ENCODE data around the gene WEE2.

DNA sequence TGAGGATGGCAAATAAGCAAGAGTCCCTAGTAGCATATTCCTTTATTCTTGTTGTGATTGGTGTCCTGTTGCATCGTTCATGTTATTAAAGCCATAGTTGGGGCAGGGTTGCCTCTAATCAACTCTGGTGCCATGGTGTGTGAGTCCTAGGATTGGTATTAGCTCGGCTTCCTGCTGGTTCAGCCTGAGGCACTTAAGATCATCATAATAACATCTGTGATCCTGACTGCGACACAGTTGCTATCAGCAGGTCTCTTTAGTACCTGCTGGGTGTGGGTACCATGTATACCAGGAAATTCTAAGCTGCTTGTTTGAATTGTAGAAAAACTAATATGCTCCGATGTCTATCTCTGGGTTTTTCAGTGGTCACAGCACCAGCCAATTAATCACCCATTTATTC is 1.6 kb downstream of the WEE2 start:
- TF ChIP-seq, protein P1, sequence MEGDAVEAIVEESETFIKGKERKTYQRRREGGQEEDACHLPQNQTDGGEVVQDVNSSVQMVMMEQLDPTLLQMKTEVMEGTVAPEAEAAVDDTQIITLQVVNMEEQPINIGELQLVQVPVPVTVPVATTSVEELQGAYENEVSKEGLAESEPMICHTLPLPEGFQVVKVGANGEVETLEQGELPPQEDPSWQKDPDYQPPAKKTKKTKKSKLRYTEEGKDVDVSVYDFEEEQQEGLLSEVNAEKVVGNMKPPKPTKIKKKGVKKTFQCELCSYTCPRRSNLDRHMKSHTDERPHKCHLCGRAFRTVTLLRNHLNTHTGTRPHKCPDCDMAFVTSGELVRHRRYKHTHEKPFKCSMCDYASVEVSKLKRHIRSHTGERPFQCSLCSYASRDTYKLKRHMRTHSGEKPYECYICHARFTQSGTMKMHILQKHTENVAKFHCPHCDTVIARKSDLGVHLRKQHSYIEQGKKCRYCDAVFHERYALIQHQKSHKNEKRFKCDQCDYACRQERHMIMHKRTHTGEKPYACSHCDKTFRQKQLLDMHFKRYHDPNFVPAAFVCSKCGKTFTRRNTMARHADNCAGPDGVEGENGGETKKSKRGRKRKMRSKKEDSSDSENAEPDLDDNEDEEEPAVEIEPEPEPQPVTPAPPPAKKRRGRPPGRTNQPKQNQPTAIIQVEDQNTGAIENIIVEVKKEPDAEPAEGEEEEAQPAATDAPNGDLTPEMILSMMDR (IDR thresholded peaks at IDR 0.05), result no peak
- no peak for TF ChIP-seq POLR2A (IDR thresholded peaks at IDR 0.05)
